ENCODE data around the gene CPSF3. TPM values are rescaled to one million over a fixed set of nuclear protein-coding genes. Genes with fewer than 3 reads are reported as not detected.

CPSF3 gene
- total and polyA plus RNA-seq, 12 donors: 20.9 to 58.3 (median 32.5) TPM

- peak; percentile 55 to 80 (median 70) for DNase-seq
- peak within 1 kb of the TSS; percentile 19 to 73 (median 64) for H3K4me3 ChIP-seq
- H3K9me3 ChIP-seq (replicated peaks in 1 of 3): no peaks in the 10 kb centered on the region
- H3K27me3 ChIP-seq: no peaks in the 10 kb centered on the region
- intact Hi-C loops (cut with DNase I): loop anchor here in 1 of 2 donors (10.0 kb wide), 1 partner anchor 60 kb away; no protein-coding TSS in a partner anchor
- H3K27ac ChIP-seq: peak within 1 kb of the TSS; percentile 3 to 91 (median 82)
- no peaks in the 10 kb centered on the region for H3K36me3 ChIP-seq (replicated peaks in 1 of 2)
- TF ChIP-seq POLR2A (IDR thresholded peaks at IDR 0.05) (peak; percentile 46 to 55), CTCF (IDR thresholded peaks at IDR 0.05) (no peak)
- peaks cover 7 to 24% of the 10 kb centered on the region in 2 donors for H3K4me1 ChIP-seq (replicated peaks in 1 of 2)
- 0% methylated on average over 32 to 91 of the region's 91 CpGs; no CpG with 5 or more reads in 1 of the 4 donors for WGBS, 4 donors
Observed at GRCh38 chr2:9474361-9475057, 51.1 kb downstream of the CPSF3 start, which contains the start of gene IAH1. Gene IAH1 (plus strand): TSS chr2:9474551. CDS start chr2:9474567, 16 bp downstream.

- intact Hi-C loops (cut with DNase I): loop anchor here in 1 of 2 donors (10.0 kb wide), 1 partner anchor 57 kb away; no protein-coding TSS in a partner anchor
- no peaks in the 10 kb centered on the region for H3K9me3 ChIP-seq (replicated peaks in 1 of 3)
Observed at GRCh38 chr2:9477914-9478313, 54.5 kb downstream of the CPSF3 start.

GRCh38 chr2:9478526-9478925 lies 55.1 kb downstream of the CPSF3 start:
- Histone ChIP-seq H3K27ac (no peak overlapping the region), H3K4me1 (replicated peaks in 1 of 2) (peaks cover 7 to 24% of the 10 kb centered on the region in 2 donors), H3K4me3 (no peak overlapping the region), H3K27me3 (no peaks in the 10 kb centered on the region), H3K9me3 (replicated peaks in 1 of 3) (no peaks in the 10 kb centered on the region), H3K36me3 (replicated peaks in 1 of 2) (peaks cover 0 to 36% of the 10 kb centered on the region in 2 donors)
- TF ChIP-seq CTCF (IDR thresholded peaks at IDR 0.05) (no peak), POLR2A (IDR thresholded peaks at IDR 0.05) (no peak)
- 80 to 89% (median 85%) methylated on average over 3 of the region's 3 CpGs for WGBS, 4 donors
- intact Hi-C loops (cut with DNase I): loop anchor here in 1 of 2 donors (10.0 kb wide), 1 partner anchor 56 kb away; no protein-coding TSS in a partner anchor
- no peak for DNase-seq

More at GRCh38 chr2:9477914-9478313, 54.5 kb downstream of the CPSF3 start:
- no peak overlapping the region for H3K27ac ChIP-seq
- no peaks in the 10 kb centered on the region for H3K27me3 ChIP-seq
- WGBS, 4 donors: 87 to 91% (median 90%) methylated on average over 7 of the region's 7 CpGs
- peaks cover 7 to 24% of the 10 kb centered on the region in 2 donors for H3K4me1 ChIP-seq (replicated peaks in 1 of 2)
- DNase-seq: no peak
- peaks cover 0 to 30% of the 10 kb centered on the region in 2 donors for H3K36me3 ChIP-seq (replicated peaks in 1 of 2)
- no peak overlapping the region for H3K4me3 ChIP-seq
- no peak for TF ChIP-seq CTCF (IDR thresholded peaks at IDR 0.05)
- TF ChIP-seq POLR2A (IDR thresholded peaks at IDR 0.05): no peak

DNA sequence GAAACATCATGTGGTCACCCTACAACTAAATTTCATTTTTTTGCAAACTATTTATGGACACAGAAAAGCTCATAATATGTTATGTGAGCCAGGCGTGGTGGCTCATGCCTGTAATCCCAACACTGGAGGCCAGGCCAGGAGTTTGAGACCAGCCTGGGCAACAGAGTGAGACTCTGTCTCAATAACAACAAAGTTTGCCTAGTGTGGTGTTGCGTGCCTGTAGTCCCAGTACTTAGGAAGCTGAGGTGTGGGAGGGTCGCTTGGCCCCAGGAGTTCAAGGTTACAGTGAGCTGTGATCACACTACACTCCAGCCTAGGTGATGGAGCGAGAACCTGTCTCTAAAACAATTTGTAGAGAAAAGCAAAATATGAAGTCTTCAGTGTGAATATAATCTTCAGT lies 56.7 kb downstream of the CPSF3 start:
- Histone ChIP-seq H3K27me3 (no peaks in the 10 kb centered on the region), H3K36me3 (replicated peaks in 1 of 2) (peaks cover 0 to 53% of the 10 kb centered on the region in 2 donors), H3K27ac (no peak overlapping the region), H3K4me3 (no peak overlapping the region), H3K9me3 (replicated peaks in 1 of 3) (no peaks in the 10 kb centered on the region), H3K4me1 (replicated peaks in 1 of 2) (peaks cover 7 to 17% of the 10 kb centered on the region in 2 donors)
- no peak for TF ChIP-seq POLR2A (IDR thresholded peaks at IDR 0.05)
- TF ChIP-seq CTCF (IDR thresholded peaks at IDR 0.05): no peak
- 86 to 96% (median 90%) methylated on average over 4 of the region's 4 CpGs for WGBS, 4 donors
- DNase-seq: no peak
- intact Hi-C loops (cut with DNase I): no loop called here
